ENCODE results near the gene SCARB1. TPM values are rescaled to one million over a fixed set of nuclear protein-coding genes. Genes with fewer than 3 reads are reported as not detected.

The SCARB1 gene
- total RNA-seq, 1 experiment from 2014 or later: 31.3 TPM

DNA sequence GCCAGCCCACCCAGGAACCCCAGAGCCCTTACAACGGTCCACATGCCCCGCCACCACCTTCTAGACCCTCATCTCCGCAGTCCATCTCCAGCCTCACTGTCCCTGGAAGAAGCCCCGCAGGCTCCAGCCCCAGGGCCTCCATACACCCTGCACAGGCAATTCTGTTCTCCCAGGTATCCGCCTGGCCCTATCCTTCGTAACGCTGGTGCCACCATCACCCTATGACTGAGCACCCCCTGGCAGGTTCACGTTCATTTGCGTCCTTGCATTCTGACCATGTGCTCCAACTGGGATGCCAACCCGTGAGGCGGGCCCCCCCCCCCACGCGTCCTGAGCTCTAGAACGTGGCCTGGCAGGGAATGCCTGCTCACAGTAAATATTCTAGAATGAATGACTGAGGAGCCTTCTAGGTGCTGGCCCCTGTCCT is 675 bp upstream of the SCARB1 start:
- no peak overlapping the region for H2BK12ac ChIP-seq (ENCODE audit: insufficient read length, low read depth, low read length)
- peak overlapping the region; percentile 80 for H3K4me2 ChIP-seq (ENCODE audit: insufficient read depth, insufficient read length, low read length)
- H3K9me3 Mint-ChIP-seq: no peaks in the 10 kb centered on the region

More for the DNA sequence above, 675 bp upstream of the SCARB1 start:
- no peak overlapping the region for H2BK5ac ChIP-seq (ENCODE audit: insufficient read length, low read length)
- DNase-seq: no peak
- H3K9me3 ChIP-seq (ENCODE audit: control insufficient read depth, low read depth, low read length): no peaks in the 10 kb centered on the region
- H2AFZ ChIP-seq (ENCODE audit: low read length): no peak overlapping the region
- Mint-ChIP-seq H3K4me3 (peak overlapping the region; percentile 47 to 76), H3K27ac (peak overlapping the region in 2 of 3 experiments; percentile 88 to 97; a peak in 3 of 7 replicates), H3K27me3 (ENCODE audit: low read depth) (peaks cover 29% of the 10 kb centered on the region), H3K36me3 (ENCODE audit: insufficient read depth in 1 of 3, low read depth in 3 of 3) (peaks cover 6 to 10% (median 9%) of the 10 kb centered on the region in 3 experiments; a peak in 6 of 7 replicates), H3K4me1 (peaks cover 25 to 34% of the 10 kb centered on the region in 2 experiments)
- no peak overlapping the region for H2BK20ac ChIP-seq (ENCODE audit: low read depth, low read length, poor library complexity, severe bottlenecking)
- H3K9ac ChIP-seq (ENCODE audit: extremely low read depth, insufficient read length, low read length): no peak overlapping the region
- peak overlapping the region; percentile 23 for H4K8ac ChIP-seq (replicated peaks; ENCODE audit: insufficient read length, low read depth, low read length)
- H3K27me3 ChIP-seq (ENCODE audit: insufficient read depth, low read length): no peaks in the 10 kb centered on the region; the same call in 1 of the 2 replicates
- WGBS (ENCODE audit: extremely low coverage, insufficient read length, low lambda C conversion rate): no CpG with 5 or more reads among the region's 14 CpGs
- H4K91ac ChIP-seq (ENCODE audit: insufficient read length, low read depth, low read length): no peak overlapping the region
- no peaks in the 10 kb centered on the region for H4K20me1 ChIP-seq (ENCODE audit: control insufficient read depth, insufficient read depth, insufficient read length)
- no peaks in the 10 kb centered on the region; the same call in 1 of the 2 replicates for H3K4me1 ChIP-seq (ENCODE audit: insufficient read depth, low read length)
- peaks cover 5% of the 10 kb centered on the region for H3K79me2 ChIP-seq (ENCODE audit: insufficient read depth, low read length)
- H3K23ac ChIP-seq (ENCODE audit: insufficient read length, low read depth, low read length): no peak overlapping the region
- peak overlapping the region; percentile 91 for H3K18ac ChIP-seq (ENCODE audit: insufficient read length, low read depth, low read length)
- peak overlapping the region; percentile 77; the same call in 1 of the 2 replicates for H3K14ac ChIP-seq (ENCODE audit: insufficient read depth, low read length)
- H2BK15ac ChIP-seq (ENCODE audit: low read depth, low read length): no peak overlapping the region
- no peak overlapping the region for H2AK5ac ChIP-seq (ENCODE audit: insufficient read length, low read length)
- H3K27ac ChIP-seq (ENCODE audit: insufficient read length, low read depth, low read length): no peak overlapping the region
- TF ChIP-seq, protein P1, sequence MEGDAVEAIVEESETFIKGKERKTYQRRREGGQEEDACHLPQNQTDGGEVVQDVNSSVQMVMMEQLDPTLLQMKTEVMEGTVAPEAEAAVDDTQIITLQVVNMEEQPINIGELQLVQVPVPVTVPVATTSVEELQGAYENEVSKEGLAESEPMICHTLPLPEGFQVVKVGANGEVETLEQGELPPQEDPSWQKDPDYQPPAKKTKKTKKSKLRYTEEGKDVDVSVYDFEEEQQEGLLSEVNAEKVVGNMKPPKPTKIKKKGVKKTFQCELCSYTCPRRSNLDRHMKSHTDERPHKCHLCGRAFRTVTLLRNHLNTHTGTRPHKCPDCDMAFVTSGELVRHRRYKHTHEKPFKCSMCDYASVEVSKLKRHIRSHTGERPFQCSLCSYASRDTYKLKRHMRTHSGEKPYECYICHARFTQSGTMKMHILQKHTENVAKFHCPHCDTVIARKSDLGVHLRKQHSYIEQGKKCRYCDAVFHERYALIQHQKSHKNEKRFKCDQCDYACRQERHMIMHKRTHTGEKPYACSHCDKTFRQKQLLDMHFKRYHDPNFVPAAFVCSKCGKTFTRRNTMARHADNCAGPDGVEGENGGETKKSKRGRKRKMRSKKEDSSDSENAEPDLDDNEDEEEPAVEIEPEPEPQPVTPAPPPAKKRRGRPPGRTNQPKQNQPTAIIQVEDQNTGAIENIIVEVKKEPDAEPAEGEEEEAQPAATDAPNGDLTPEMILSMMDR (conservative IDR thresholded peaks at IDR 0.05): no peak
- H3K4ac ChIP-seq (ENCODE audit: low read depth, low read length): no peak overlapping the region; the same call in 1 of the 2 replicates
- no peak overlapping the region for H3K56ac ChIP-seq (ENCODE audit: insufficient read length, low read depth, low read length)
- H4K5ac ChIP-seq (ENCODE audit: insufficient read length, low read depth, low read length): no peak overlapping the region
- no peak overlapping the region for H3T11ph ChIP-seq (ENCODE audit: low read length)
- peaks cover 9% of the 10 kb centered on the region for H3K23me2 ChIP-seq (ENCODE audit: insufficient read length, low read depth, low read length, poor library complexity, severe bottlenecking)
- H2BK120ac ChIP-seq (ENCODE audit: low read depth, low read length, poor library complexity, severe bottlenecking): no peak overlapping the region
- no peaks in the 10 kb centered on the region for H3K79me1 ChIP-seq (ENCODE audit: insufficient read depth, low read depth, low read length, poor library complexity, severe bottlenecking)
